NCI-H510A (cell line): Measurements from ENCODE around the gene SCUBE1.
"Not testable (repeated sequence)": the region's sequence is repeated elsewhere in the genome, so short reads cannot be mapped to it uniquely, and the experiment has no call there.

Source experiments
- DNase-seq: peaks from one replicate; lab custom pipeline; 2025; lab: John Stamatoyannopoulos, UW

SCUBE1 gene

GRCh38 chr22:43301866-43302265 lies 41.3 kb downstream of the SCUBE1 start:
- DNase-seq = no peak

GRCh38 chr22:43300891-43301676 lies 42.1 kb downstream of the SCUBE1 start:
- no peak for DNase-seq

- DNase-seq = no peak
These were observed 43.4 kb downstream of the SCUBE1 start for GRCh38 chr22:43299736-43300135.

GRCh38 chr22:43298062-43298801 lies 44.9 kb downstream of the SCUBE1 start:
- DNase-seq = no peak

GRCh38 chr22:43297270-43298061 lies 45.7 kb downstream of the SCUBE1 start:
- no peak for DNase-seq

GRCh38 chr22:43296276-43296902 lies 46.8 kb downstream of the SCUBE1 start:
- DNase-seq = no peak

GRCh38 chr22:43295660-43296059 lies 47.5 kb downstream of the SCUBE1 start:
- DNase-seq = no peak

- no peak for DNase-seq
These were observed 48.0 kb downstream of the SCUBE1 start for GRCh38 chr22:43295173-43295572.

GRCh38 chr22:43293655-43294392 lies 49.3 kb downstream of the SCUBE1 start:
- DNase-seq = peak; percentile 85

GRCh38 chr22:43293259-43293654 lies 49.9 kb downstream of the SCUBE1 start:
- DNase-seq = no peak

GRCh38 chr22:43292630-43293018 lies 50.5 kb downstream of the SCUBE1 start:
- DNase-seq = no peak

- no peak for DNase-seq
These were observed 51.8 kb downstream of the SCUBE1 start for GRCh38 chr22:43291381-43291780.

- no peak for DNase-seq
These were observed 53.0 kb downstream of the SCUBE1 start for GRCh38 chr22:43289976-43290721.

GRCh38 chr22:43289531-43289963 lies 53.6 kb downstream of the SCUBE1 start:
- no peak for DNase-seq

GRCh38 chr22:43288807-43289420 lies 54.3 kb downstream of the SCUBE1 start:
- no peak for DNase-seq

GRCh38 chr22:43288378-43288777 lies 54.8 kb downstream of the SCUBE1 start:
- no peak for DNase-seq

- no peak for DNase-seq
These were observed 55.7 kb downstream of the SCUBE1 start for GRCh38 chr22:43287441-43287840.

GRCh38 chr22:43281394-43281793 lies 61.8 kb downstream of the SCUBE1 start:
- no peak for DNase-seq

- DNase-seq = not testable (repeated sequence)
These were observed 62.7 kb downstream of the SCUBE1 start for GRCh38 chr22:43280523-43280886.

- DNase-seq = no peak
These were observed 63.2 kb downstream of the SCUBE1 start for GRCh38 chr22:43279867-43280522.
